HG02973 (cell line): ENCODE measurements around the gene JAKMIP3.

Experiments used
- ATAC-seq: cut with Tn5 transposase; IDR thresholded peaks from one replicate; pipeline ENCODE4 v1.9.1; 2021; ENCODE audit warnings: moderate library complexity; ENCODE audit not compliant: unreplicated experiment

The JAKMIP3 gene

DNA sequence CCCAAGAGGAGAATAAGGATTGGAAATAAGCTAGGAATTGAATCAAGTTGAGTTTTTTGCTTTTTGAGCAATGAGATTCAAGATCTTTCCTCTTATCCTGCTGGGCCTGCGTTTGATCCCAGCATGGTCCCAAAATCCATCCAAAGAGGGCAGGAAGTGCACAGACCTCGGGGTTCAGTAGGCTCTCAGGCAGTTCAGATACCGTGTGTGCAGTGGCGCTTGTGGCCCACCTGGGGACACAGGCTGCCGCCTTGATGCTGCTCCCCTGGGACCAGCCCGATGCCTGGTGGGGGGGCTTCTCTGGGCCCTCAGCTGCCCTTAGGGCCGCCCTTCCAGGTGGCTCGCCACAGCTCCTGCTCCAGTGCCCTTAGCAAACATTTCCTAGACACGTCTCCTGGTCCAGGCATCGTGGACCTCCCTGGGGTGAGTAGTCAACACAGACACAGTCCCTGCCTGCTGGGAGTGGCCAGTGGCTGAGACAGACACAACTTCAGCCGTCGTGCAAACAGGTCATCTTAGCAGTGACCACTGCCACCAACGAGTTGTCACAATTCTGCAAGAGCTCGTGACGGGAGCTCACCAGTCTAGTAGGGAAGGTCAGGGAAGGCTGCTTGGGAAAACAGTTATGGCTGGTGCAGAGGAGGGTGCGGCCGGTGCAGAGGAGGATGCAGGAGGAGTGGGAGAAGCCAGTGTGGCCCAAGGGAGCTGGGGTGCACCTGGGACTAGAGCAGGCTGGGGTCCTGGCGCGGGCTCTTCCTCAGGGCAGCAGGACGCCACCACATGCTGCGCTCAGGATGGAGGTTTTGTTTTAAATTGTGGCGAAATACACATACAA, 21.7 kb upstream of the JAKMIP3 start:
- ATAC-seq = no peak

GRCh38 chr10:132044803-132045202, 20.9 kb upstream of the JAKMIP3 start:
- ATAC-seq = no peak

DNA sequence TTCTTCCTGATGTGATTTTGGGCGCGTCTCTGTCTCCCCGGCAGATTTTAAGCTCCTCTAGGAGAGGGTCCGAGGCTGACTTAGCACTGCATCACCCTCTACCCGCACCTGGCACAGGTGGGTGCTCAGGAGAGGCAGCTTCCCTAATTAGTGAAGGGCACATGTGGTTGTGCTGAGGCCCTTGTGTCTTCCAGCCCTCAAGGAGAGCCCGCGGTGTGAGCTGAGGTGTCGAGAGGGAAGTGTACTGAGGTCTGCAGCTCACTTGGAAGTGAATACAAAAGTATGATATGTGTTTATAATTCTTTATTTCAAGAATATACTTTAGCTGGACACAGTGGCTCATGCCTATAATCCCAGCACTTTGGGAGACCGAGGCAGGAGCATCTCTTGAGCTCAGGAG, 20.4 kb upstream of the JAKMIP3 start:
- ATAC-seq = no peak

DNA sequence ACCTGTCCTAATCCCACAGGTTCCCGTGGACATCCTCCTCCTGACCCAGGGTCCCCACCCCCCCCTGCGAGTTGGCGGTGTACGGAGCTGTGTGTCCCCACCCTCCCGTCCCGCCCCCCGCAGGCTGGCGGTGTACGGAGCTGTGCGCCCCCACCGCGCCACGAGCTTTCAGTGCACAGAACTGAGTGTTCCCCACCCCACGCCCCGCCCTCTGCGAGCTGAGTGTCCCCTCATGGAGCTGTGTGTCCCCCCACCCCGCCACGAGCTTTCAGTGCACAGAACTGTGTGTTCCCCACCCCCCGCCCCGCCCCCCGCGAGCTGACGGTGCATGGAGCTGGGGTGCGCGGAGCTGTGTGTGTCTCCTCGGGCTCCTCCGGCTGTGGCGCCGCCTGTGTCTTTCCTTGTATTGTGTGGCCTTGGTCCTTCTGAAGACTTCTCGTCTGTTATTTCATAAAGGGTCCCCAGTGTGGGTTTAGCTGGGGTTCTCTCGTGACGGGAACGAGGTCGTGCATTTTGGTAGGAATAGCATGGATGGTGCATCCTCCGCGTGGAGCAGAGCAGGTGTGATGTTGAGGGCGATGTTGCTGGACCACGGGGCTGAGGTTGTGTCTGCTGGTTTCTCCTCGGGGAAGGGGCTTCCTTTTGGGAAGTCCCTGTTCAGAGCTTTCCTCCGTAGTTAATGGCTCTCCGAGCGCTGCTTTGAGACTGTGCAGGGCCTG, 18.0 kb upstream of the JAKMIP3 start:
- ATAC-seq = no peak

DNA sequence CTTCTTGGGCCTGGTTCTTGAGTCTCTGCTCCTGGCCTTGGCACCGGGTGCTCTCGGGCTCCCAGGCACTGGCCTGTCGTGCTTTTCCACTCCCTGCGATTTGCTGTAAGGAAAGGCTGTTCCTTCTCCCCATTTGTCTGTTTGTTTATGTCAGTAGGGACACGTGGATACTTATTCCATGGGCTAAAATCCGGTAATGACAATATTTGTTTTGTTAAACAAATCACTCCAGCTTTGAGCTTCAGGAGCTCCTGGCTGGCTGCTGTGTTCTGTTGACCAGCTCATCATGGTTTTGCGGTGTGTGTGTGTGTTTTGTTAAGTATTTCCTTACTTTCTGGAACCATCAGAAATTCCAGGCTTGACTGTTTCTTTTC, 17.5 kb upstream of the JAKMIP3 start:
- no peak for ATAC-seq

GRCh38 chr10:132050191-132050590, 15.6 kb upstream of the JAKMIP3 start:
- no peak for ATAC-seq

- ATAC-seq = no peak
Observed at GRCh38 chr10:132052124-132052523, 13.6 kb upstream of the JAKMIP3 start.

- ATAC-seq = no peak
Observed at GRCh38 chr10:132054564-132054963, 11.2 kb upstream of the JAKMIP3 start.

DNA sequence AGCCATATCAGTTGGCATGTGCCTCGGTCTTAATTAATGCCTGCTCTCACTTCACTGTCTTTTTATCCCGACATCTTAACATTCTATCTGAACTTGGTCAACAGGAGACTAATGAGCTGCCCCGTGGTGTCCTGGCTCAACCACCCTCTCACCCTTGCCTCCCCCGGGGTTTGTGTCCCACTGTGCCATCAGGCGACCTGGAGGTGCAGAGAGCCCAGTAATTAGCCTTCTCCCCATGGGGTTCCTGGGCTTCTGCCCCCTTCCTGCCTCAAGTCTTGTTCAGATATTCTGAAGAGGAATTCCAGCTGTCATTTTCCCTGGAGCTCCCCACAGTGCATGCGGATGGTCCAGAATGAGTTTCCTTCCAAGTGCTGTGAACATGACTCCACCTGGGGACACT, 10.1 kb upstream of the JAKMIP3 start:
- ATAC-seq = no peak

DNA sequence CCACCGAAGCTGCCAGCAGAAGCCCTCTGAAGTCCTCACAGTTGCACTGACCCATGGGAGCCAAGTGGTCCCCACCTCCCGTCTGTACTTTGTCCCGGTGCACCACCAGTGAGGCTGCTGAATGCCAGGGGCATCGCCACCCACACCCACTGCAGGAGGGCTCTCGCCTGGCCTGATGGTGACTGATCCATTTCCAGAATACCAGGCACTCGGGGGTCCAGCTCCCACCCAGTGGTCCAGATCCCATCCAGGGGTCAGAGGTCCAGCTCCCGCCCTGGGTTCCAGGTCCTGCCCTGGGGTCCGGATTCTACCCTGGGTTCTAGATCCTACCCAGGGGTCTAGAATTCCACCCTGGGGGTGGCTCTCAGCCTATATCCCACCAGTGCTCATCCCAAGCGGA, 9.1 kb upstream of the JAKMIP3 start:
- ATAC-seq = no peak

- ATAC-seq = no peak
Observed at GRCh38 chr10:132057191-132057681, 8.5 kb upstream of the JAKMIP3 start.

DNA sequence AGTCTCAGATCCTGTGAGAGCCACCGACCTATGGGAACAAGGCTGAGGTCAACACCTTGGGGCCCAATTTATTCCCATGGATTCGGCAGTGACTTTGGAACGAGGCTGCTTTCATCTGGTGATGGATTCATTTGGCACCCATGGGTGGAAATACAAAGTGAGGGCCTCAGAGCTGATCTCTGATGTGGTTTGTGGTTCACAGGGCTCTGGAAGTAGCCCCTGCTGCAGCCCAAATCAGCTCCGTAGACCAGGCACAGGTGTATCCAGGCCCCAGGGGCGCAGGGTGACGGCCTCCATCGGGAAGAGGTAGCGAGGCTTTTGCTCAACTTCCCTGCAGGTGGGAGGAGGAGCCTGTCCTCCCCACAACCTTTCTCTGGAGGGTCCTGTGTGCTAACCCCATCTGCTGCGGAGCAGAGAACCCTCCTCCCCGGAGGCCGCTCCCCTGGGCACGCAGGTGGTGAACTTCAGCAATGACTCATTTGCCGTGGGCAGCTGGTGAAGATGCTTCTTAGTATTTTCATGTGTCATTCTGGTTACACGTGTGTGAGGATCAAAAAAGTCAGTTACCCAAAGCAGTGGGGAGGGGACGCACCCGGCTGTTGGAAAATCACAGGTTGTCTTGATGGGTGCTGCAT, 7.5 kb upstream of the JAKMIP3 start:
- ATAC-seq = no peak

- ATAC-seq = no peak
Observed at GRCh38 chr10:132058793-132059759, 6.7 kb upstream of the JAKMIP3 start.

GRCh38 chr10:132059760-132060508, 5.8 kb upstream of the JAKMIP3 start:
- no peak for ATAC-seq

DNA sequence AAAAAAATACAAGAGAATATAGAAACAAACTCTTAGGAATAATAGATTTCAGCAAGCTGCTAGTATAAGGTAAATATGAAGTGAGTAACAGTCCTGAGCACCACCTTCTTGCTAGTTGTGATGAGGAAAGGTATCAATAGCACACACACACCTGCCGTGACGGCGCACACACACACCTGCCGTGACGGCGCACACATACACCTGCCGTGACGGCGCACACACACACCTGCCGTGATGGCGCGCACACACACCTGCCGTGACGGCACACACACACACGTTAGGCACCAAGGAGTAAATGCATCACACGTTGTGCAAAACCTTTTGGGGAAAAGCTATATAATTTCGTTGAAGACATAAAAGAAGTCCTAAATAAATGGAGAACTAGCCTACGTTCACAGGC, 4.7 kb upstream of the JAKMIP3 start:
- no peak for ATAC-seq

DNA sequence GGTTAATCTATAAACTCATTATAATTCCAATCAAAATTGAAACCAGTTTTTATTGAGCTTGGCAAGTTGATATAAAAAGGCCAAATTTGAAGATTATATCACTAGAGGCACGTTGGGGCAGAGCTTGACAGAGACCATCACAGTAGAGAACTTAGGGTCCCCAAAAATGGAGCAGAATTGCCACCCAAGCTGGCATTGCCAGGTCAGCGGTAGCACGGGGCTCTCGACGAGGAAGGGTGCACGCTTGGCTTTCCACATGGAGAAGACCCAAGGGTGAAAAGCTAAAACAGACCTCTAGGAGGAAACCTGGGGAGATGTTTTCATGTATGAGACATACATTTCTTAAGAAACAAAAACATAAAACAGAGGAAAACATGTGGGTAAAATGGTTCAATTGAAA, 4.3 kb upstream of the JAKMIP3 start:
- no peak for ATAC-seq

DNA sequence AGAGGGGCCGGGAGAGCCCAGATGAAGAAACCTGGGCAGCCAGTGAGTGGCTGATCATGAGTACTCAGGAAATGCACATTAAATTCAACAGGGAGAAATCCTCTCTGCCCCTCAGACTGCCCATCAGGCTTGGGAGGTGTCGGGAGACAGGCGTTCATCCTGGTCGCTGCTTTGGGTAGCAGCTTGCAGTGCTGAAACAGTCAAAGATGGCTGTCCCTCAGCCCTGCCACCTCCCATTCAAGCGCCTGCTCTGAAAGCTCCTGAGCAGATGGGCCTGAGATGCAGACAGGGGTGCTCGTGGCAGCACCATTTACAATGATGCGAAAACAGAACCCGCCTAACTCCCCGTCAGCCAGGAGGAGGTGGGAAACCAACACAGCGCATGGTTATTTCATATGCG, 3.6 kb upstream of the JAKMIP3 start:
- ATAC-seq = no peak

DNA sequence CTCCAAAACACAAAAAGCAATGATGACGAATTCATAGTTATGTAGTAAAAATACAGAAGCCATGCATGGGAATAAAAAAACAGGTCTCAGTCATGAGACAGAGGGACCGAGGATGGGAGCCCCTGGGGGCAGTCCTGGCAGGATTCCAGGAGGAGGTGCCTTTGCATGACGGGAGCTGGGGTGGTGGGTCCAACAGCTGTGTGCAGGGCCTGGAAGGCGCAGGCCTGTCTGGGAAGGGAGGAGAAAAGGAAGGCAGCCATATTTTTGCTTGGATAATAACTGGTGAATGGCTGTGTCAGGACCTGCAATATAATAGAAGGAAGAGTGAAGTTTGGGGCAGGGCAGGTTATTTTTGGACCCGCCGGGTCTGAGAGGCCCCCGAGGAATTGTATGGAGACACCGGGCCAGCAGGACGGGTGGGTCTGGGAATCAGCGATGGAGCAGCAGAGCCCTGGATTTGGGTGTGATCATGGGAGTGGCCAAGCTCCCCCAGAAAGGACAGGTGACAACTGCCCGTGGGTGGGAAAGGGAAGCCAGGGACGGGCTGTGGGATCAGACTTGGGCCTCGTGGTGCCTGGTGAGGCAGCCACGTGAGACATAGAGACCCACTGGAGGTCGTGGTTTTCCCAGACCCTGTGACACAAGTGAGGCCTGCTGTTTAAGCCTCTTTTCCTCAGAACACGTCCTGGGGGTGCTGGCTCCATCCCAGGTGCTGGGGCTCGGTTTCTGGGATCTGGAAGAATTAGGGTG, 2.9 kb upstream of the JAKMIP3 start:
- ATAC-seq = no peak

GRCh38 chr10:132063432-132063831, 2.3 kb upstream of the JAKMIP3 start:
- no peak for ATAC-seq
